Bone marrow (tissue), 2 donors: ENCODE measurements around the gene RARRES2.
"Not testable (repeated sequence)": the region's sequence is repeated elsewhere in the genome, so short reads cannot be mapped to it uniquely, and the experiment has no call there.

ENCODE experiments used
- DNase-seq, 2 donors: peaks; one replicate each; lab custom pipeline; 2025; lab: John Stamatoyannopoulos, UW

RARRES2 gene

GRCh38 chr7:150317748-150318444 is 23.5 kb downstream of the RARRES2 start:
- DNase-seq: no peak

- not testable (repeated sequence) for DNase-seq
These were observed 24.4 kb downstream of the RARRES2 start for GRCh38 chr7:150316987-150317386.

- no peak for DNase-seq
These were observed 26.7 kb downstream of the RARRES2 start for GRCh38 chr7:150314639-150315239.

- no peak for DNase-seq
These were observed 27.6 kb downstream of the RARRES2 start for GRCh38 chr7:150313870-150314269.

GRCh38 chr7:150313367-150313809 is 28.0 kb downstream of the RARRES2 start:
- no peak for DNase-seq

- not testable (repeated sequence) for DNase-seq
These were observed 28.6 kb downstream of the RARRES2 start for GRCh38 chr7:150312649-150313366.

- DNase-seq: no peak
These were observed 29.7 kb downstream of the RARRES2 start for GRCh38 chr7:150311711-150312110.

GRCh38 chr7:150311146-150311545 is 30.3 kb downstream of the RARRES2 start:
- DNase-seq: no peak

- no peak for DNase-seq
These were observed 32.9 kb downstream of the RARRES2 start for GRCh38 chr7:150308575-150308974.

GRCh38 chr7:150307904-150308303 is 33.5 kb downstream of the RARRES2 start:
- DNase-seq: no peak

GRCh38 chr7:150307129-150307528 is 34.3 kb downstream of the RARRES2 start:
- no peak for DNase-seq

- not testable (repeated sequence) for DNase-seq
These were observed 35.1 kb downstream of the RARRES2 start for GRCh38 chr7:150306377-150306776.

- not testable (repeated sequence) for DNase-seq
These were observed 35.5 kb downstream of the RARRES2 start for GRCh38 chr7:150305903-150306284.

- not testable (repeated sequence) for DNase-seq
These were observed 36.0 kb downstream of the RARRES2 start for GRCh38 chr7:150305259-150305902.

- not testable (repeated sequence) for DNase-seq
These were observed 36.8 kb downstream of the RARRES2 start for GRCh38 chr7:150304499-150305258.

GRCh38 chr7:150302908-150303310 is 38.5 kb downstream of the RARRES2 start:
- DNase-seq: not testable (repeated sequence)

- not testable (repeated sequence) for DNase-seq
These were observed 43.5 kb downstream of the RARRES2 start for GRCh38 chr7:150297978-150298377.

GRCh38 chr7:150296802-150297201 is 44.6 kb downstream of the RARRES2 start:
- DNase-seq: not testable (repeated sequence)

GRCh38 chr7:150295614-150296013 is 45.8 kb downstream of the RARRES2 start:
- not testable (repeated sequence) for DNase-seq

GRCh38 chr7:150295027-150295426 is 46.4 kb downstream of the RARRES2 start:
- DNase-seq: not testable (repeated sequence)

GRCh38 chr7:150290317-150290716 is 51.1 kb downstream of the RARRES2 start:
- not testable (repeated sequence) for DNase-seq

GRCh38 chr7:150288816-150289215 is 52.6 kb downstream of the RARRES2 start:
- not testable (repeated sequence) for DNase-seq
